Measurements from ENCODE around the gene PGF. TPM values are rescaled to one million over a fixed set of nuclear protein-coding genes. Genes with fewer than 3 reads are reported as not detected.

PGF gene
- total RNA-seq, 1 experiment from 2014 or later, result 9.1 TPM

- DNase-seq, result no peak
- no peaks in the 10 kb centered on the region for H3K9me3 ChIP-seq
- ChIA-PET POLR2A (no interaction called here), CTCF (no interaction called here)
- TF ChIP-seq CTCF (IDR thresholded peaks at IDR 0.05; ENCODE audit: insufficient read depth in 1 of 2, low read depth in 1 of 2, low read length in 1 of 2, severe bottlenecking in 1 of 2, unreplicated experiment in 1 of 2), result no peak
- Mint-ChIP-seq H3K27me3 (ENCODE audit: insufficient read depth, unreplicated experiment) (no peaks in the 10 kb centered on the region), H3K27ac (ENCODE audit: unreplicated experiment) (no peak overlapping the region), H3K4me1 (ENCODE audit: low read depth, unreplicated experiment) (no peaks in the 10 kb centered on the region), H3K9me3 (ENCODE audit: unreplicated experiment) (no peaks in the 10 kb centered on the region), H3K4me3 (ENCODE audit: unreplicated experiment) (no peak overlapping the region), H3K36me3 (ENCODE audit: insufficient read depth, unreplicated experiment) (peaks cover under 1% of the 10 kb centered on the region)
- no peaks in the 10 kb centered on the region; the same call in 1 of the 2 replicates for H3K27me3 ChIP-seq (replicated peaks; ENCODE audit: control insufficient read depth, insufficient read depth, low read length)
- BruUV-seq (replicated peaks), result no TSS peak
- no peaks in the 10 kb centered on the region for H3K36me3 ChIP-seq (ENCODE audit: control insufficient read depth, insufficient read depth, low read length)
- no peak overlapping the region for H3K4me3 ChIP-seq (ENCODE audit: low read depth, low read length)
- intact Hi-C loops (cut with micrococcal nuclease; ENCODE audit: unreplicated experiment), result no loop called here
- H3K4me1 ChIP-seq, result no peaks in the 10 kb centered on the region
Measured at GRCh38 chr14:74921053-74921620, 34.3 kb downstream of the PGF start.

- H3K27me3 ChIP-seq (replicated peaks; ENCODE audit: control insufficient read depth, insufficient read depth, low read length), result no peaks in the 10 kb centered on the region
- POLR2A ChIA-PET, result interaction anchor here (0.8 kb wide), 1 partner anchor 135 kb away, joined by 4 read pairs; no protein-coding TSS in a partner anchor
- H3K36me3 ChIP-seq (ENCODE audit: control insufficient read depth, insufficient read depth, low read length), result no peaks in the 10 kb centered on the region
- no peak for DNase-seq
- no peaks in the 10 kb centered on the region for H3K4me1 ChIP-seq
- H3K27ac Mint-ChIP-seq (ENCODE audit: unreplicated experiment), result no peak overlapping the region
- intact Hi-C loops (cut with micrococcal nuclease; ENCODE audit: unreplicated experiment), result no loop called here
- H3K4me1 Mint-ChIP-seq (ENCODE audit: low read depth, unreplicated experiment), result no peaks in the 10 kb centered on the region
- CTCF ChIA-PET, result no interaction called here
- no peak overlapping the region for H3K4me3 ChIP-seq (ENCODE audit: low read depth, low read length)
- BruUV-seq (replicated peaks), result no TSS peak
- no peaks in the 10 kb centered on the region for H3K9me3 ChIP-seq
- no peak overlapping the region for H3K4me3 Mint-ChIP-seq (ENCODE audit: unreplicated experiment)
- no peak for TF ChIP-seq CTCF (IDR thresholded peaks at IDR 0.05; ENCODE audit: insufficient read depth in 1 of 2, low read depth in 1 of 2, low read length in 1 of 2, severe bottlenecking in 1 of 2, unreplicated experiment in 1 of 2)
- H3K9me3 Mint-ChIP-seq (ENCODE audit: unreplicated experiment), result no peaks in the 10 kb centered on the region
- H3K27me3 Mint-ChIP-seq (ENCODE audit: insufficient read depth, unreplicated experiment), result no peaks in the 10 kb centered on the region
- H3K36me3 Mint-ChIP-seq (ENCODE audit: insufficient read depth, unreplicated experiment), result peaks cover 4% of the 10 kb centered on the region
Measured at GRCh38 chr14:74920281-74920680, 35.1 kb downstream of the PGF start.

GRCh38 chr14:74919421-74920165, 35.8 kb downstream of the PGF start:
- no peak for DNase-seq
- Histone ChIP-seq H3K36me3 (ENCODE audit: control insufficient read depth, insufficient read depth, low read length) (no peaks in the 10 kb centered on the region), H3K4me3 (ENCODE audit: low read depth, low read length) (no peak overlapping the region), H3K9me3 (no peaks in the 10 kb centered on the region), H3K27me3 (replicated peaks; ENCODE audit: control insufficient read depth, insufficient read depth, low read length) (no peaks in the 10 kb centered on the region), H3K4me1 (no peaks in the 10 kb centered on the region)
- ChIA-PET CTCF (no interaction called here), POLR2A (interaction anchor here (0.8 kb wide), 1 partner anchor 135 kb away, joined by 4 read pairs; no protein-coding TSS in a partner anchor)
- intact Hi-C loops (cut with micrococcal nuclease; ENCODE audit: unreplicated experiment), result no loop called here
- H3K36me3 Mint-ChIP-seq (ENCODE audit: insufficient read depth, unreplicated experiment), result peaks cover 4% of the 10 kb centered on the region
- no peaks in the 10 kb centered on the region for H3K27me3 Mint-ChIP-seq (ENCODE audit: insufficient read depth, unreplicated experiment)
- TF ChIP-seq CTCF (IDR thresholded peaks at IDR 0.05; ENCODE audit: insufficient read depth in 1 of 2, low read depth in 1 of 2, low read length in 1 of 2, severe bottlenecking in 1 of 2, unreplicated experiment in 1 of 2), result no peak
- no peak overlapping the region for H3K4me3 Mint-ChIP-seq (ENCODE audit: unreplicated experiment)
- no TSS peak for BruUV-seq (replicated peaks)
- H3K4me1 Mint-ChIP-seq (ENCODE audit: low read depth, unreplicated experiment), result no peaks in the 10 kb centered on the region
- H3K27ac Mint-ChIP-seq (ENCODE audit: unreplicated experiment), result no peak overlapping the region
- H3K9me3 Mint-ChIP-seq (ENCODE audit: unreplicated experiment), result no peaks in the 10 kb centered on the region
